Spleen (tissue), 11 donors: ENCODE measurements around the gene MYLK. TPM values are rescaled to one million over a fixed set of nuclear protein-coding genes. Genes with fewer than 3 reads are reported as not detected.
A peak's percentile ranks its signal among the peaks of the same experiment; 100 is the strongest.

Source experiments
- DNase-seq: peaks from one replicate; pipeline ENCODE4 v3.0.0-alpha.2; 2020
- H3K27ac ChIP-seq, 8 donors: fragments of 200-600 bp; sonication (generic) in 7 of 8; 1 replicate in 4 of 8; 2 replicates in 4 of 8; pipeline versions ENCODE4 v1.5.0 to v1.8.0; 2016 to 2021; ENCODE audit warnings: inconsistent platforms in 4 of 8, mild to moderate bottlenecking in 4 of 8, moderate library complexity in 1 of 8
- H3K27me3 ChIP-seq, 7 donors: fragments of 200-600 bp; sonication (generic) in 6 of 7; replicated peaks in 1 of 7; 1 replicate in 4 of 7; 2 replicates in 3 of 7; pipeline versions ENCODE4 v1.5.0 to v1.8.0; 2016 to 2021; ENCODE audit warnings: inconsistent platforms in 3 of 7, mild to moderate bottlenecking in 1 of 7
- H3K36me3 ChIP-seq, 6 donors: fragments of 200-600 bp; sonication (generic) in 5 of 6; 1 replicate in 4 of 6; 2 replicates in 2 of 6; pipeline versions ENCODE4 v1.5.0 to v1.8.0; 2016 to 2021; ENCODE audit warnings: inconsistent platforms in 2 of 6
- H3K4me1 ChIP-seq, 6 donors: fragments of 200-600 bp; sonication (generic) in 5 of 6; 1 replicate in 3 of 6; 2 replicates in 3 of 6; pipeline versions ENCODE4 v1.5.0 to v1.8.0; 2016 to 2021; ENCODE audit warnings: inconsistent platforms in 3 of 6
- H3K4me3 ChIP-seq, 8 donors: fragments of 200-600 bp; sonication (generic) in 7 of 8; 1 replicate in 4 of 8; 2 replicates in 4 of 8; pipeline versions ENCODE4 v1.5.0 to v1.8.0; 2016 to 2021; ENCODE audit warnings: inconsistent platforms in 4 of 8, mild to moderate bottlenecking in 4 of 8, moderate library complexity in 2 of 8
- H3K9me3 ChIP-seq, 8 donors: fragments of 200-600 bp; sonication (generic) in 7 of 8; 1 replicate in 4 of 8; 2 replicates in 4 of 8; pipeline versions ENCODE4 v1.5.0 to v1.8.0; 2016 to 2021; ENCODE audit warnings: inconsistent platforms in 4 of 8
- CTCF ChIP-seq, 11 experiments: fragments of 200-600 bp in 7 of 11; fragments of 450-650 bp in 4 of 11; sonication (generic) in 4 of 11; IDR thresholded peaks in 8 of 11; conservative IDR thresholded peaks in 3 of 11; 1 replicate in 7 of 11; 2 replicates in 4 of 11; pipeline versions ENCODE4 v1.4.0 to v1.8.0; 2016 to 2021; ENCODE audit warnings: antibody characterized with exemption in 11 of 11, inconsistent platforms in 4 of 11, mild to moderate bottlenecking in 1 of 11
- POLR2A ChIP-seq, 3 donors: fragments of 450-650 bp; IDR thresholded peaks; one replicate each; pipeline ENCODE4 v1.5.1; 2017; ENCODE audit warnings: antibody characterized with exemption in 3 of 3, mild to moderate bottlenecking in 1 of 3
- POLR2AphosphoS5 ChIP-seq, 3 donors: sonication (generic); formaldehyde crosslinking; IDR thresholded peaks; one replicate each; pipeline ENCODE4 v1.5.1; 2017; ENCODE audit warnings: antibody characterized with exemption in 3 of 3
- WGBS, 5 donors: extraction: QIAGEN DNeasy Blood & Tissue Kit in 3 of 5; methylation state at CpG; one replicate each; pipeline versions ENCODE4 v1.1.5 to v1.1.7; 2013 to 2018; 5-methylcytosine and 5-hydroxymethylcytosine counted together
- intact Hi-C: fragments of 100-400 bp; cut with DNase I; formaldehyde crosslinking; loops from one replicate; pipeline ENCODE4 v1.15.0; 2023; ENCODE audit warnings: low total_unique reads
- polyA plus RNA-seq, 3 donors: library from polyadenylated mRNA; stranded (reverse); fragments of 200-250 nt; gene quantifications; one replicate each; pipeline ENCODE4 v1.2.1, GENCODE V29; 2013
- total RNA-seq, 7 donors: library from RNA; depleted of rRNA in 3 of 7; stranded (reverse); fragments of >200 nt in 3 of 7; fragmentation: NEBNext Ultra II Directional in 4 of 7; extraction: Animal tissue kit (Norgen Biotek cat#: 25700) in 4 of 7; gene quantifications; one replicate each; pipeline versions ENCODE4 v1.1.0 to v1.2.1, GENCODE V29; 2016 to 2021
- donor health status: healthy with polysubstance abuse.
- donor health status: DM: no; HTN: no; CAD: no; lungs with moderate emphysema.
- donor health status: DM: no; HTN: no; CAD: no.
- donor health status: Bipolar disorder and iron deficiency.
- donor health status: healthy.
- donor health status: DM: no; HTN: no; CAD: no.
- donor health status: DM: yes; HTN: yes; CAD: no.

The MYLK gene
- total and polyA plus RNA-seq, 10 donors, result 11.1 to 343 (median 154) TPM

GRCh38 chr3:123693584-123694190 is 190.4 kb downstream of the MYLK start:
- Histone ChIP-seq H3K36me3 (peaks cover 0 to 28% (median 0%) of the 10 kb centered on the region in 6 donors), H3K27me3 (peaks cover 0 to 4% (median 0%) of the 10 kb centered on the region in 7 donors), H3K4me3 (no peak overlapping the region), H3K27ac (peak overlapping the region; percentile 42 to 80 (median 60)), H3K9me3 (no peaks in the 10 kb centered on the region), H3K4me1 (peaks cover 0 to 72% (median 25%) of the 10 kb centered on the region in 6 donors)
- WGBS, 5 donors, result 48 to 76% (median 58%) methylated on average over 2 of the region's 2 CpGs
- intact Hi-C loops, result no loop called here
- no peak for DNase-seq
- TF ChIP-seq POLR2A (IDR thresholded peaks at IDR 0.05), result no peak
- no peak for TF ChIP-seq CTCF (IDR thresholded peaks at IDR 0.05 in 8 of 11, conservative IDR thresholded peaks at IDR 0.05 in 3 of 11)
- TF ChIP-seq POLR2AphosphoS5 (IDR thresholded peaks at IDR 0.05), result no peak

GRCh38 chr3:123692671-123693070 is 191.5 kb downstream of the MYLK start:
- DNase-seq, result no peak
- peak overlapping the region in 7 of 8 donors; percentile 33 to 80 (median 62) for H3K27ac ChIP-seq
- TF ChIP-seq POLR2A (IDR thresholded peaks at IDR 0.05) (no peak), CTCF (IDR thresholded peaks at IDR 0.05 in 8 of 11, conservative IDR thresholded peaks at IDR 0.05 in 3 of 11) (no peak), POLR2AphosphoS5 (IDR thresholded peaks at IDR 0.05) (no peak)
- 82 to 93% (median 85%) methylated on average over 13 of the region's 13 CpGs for WGBS, 5 donors
- intact Hi-C loops, result no loop called here
- no peak overlapping the region for H3K4me3 ChIP-seq
- H3K9me3 ChIP-seq, result no peaks in the 10 kb centered on the region
- peaks cover 0 to 78% (median 26%) of the 10 kb centered on the region in 6 donors for H3K4me1 ChIP-seq
- peaks cover 0 to 28% (median 0%) of the 10 kb centered on the region in 6 donors for H3K36me3 ChIP-seq
- H3K27me3 ChIP-seq, result peaks cover 0 to 4% (median 0%) of the 10 kb centered on the region in 7 donors

GRCh38 chr3:123692041-123692440 is 192.1 kb downstream of the MYLK start:
- Histone ChIP-seq H3K36me3 (peaks cover 0 to 28% (median 0%) of the 10 kb centered on the region in 6 donors), H3K9me3 (no peaks in the 10 kb centered on the region), H3K4me3 (no peak overlapping the region), H3K4me1 (peaks cover 0 to 85% (median 29%) of the 10 kb centered on the region in 6 donors), H3K27me3 (peaks cover 0 to 4% (median 0%) of the 10 kb centered on the region in 7 donors), H3K27ac (peak overlapping the region in 7 of 8 donors; percentile 33 to 80 (median 62))
- no peak for DNase-seq
- WGBS, 5 donors, result 56 to 72% (median 58%) methylated on average over 9 of the region's 9 CpGs
- peak in 2 of 3 donors; percentile 8 to 42 for TF ChIP-seq POLR2AphosphoS5 (IDR thresholded peaks at IDR 0.05)
- TF ChIP-seq POLR2A (IDR thresholded peaks at IDR 0.05), result no peak
- intact Hi-C loops, result no loop called here

- WGBS, 5 donors, result 65 to 83% (median 82%) methylated on average over 3 of the region's 3 CpGs
- Histone ChIP-seq H3K27ac (peak overlapping the region in 4 of 8 donors; percentile 43 to 60 (median 56)), H3K4me3 (no peak overlapping the region), H3K4me1 (peaks cover 0 to 86% (median 31%) of the 10 kb centered on the region in 6 donors), H3K36me3 (peaks cover 0 to 28% (median 0%) of the 10 kb centered on the region in 6 donors), H3K27me3 (peaks cover 0 to 4% (median 0%) of the 10 kb centered on the region in 7 donors), H3K9me3 (no peaks in the 10 kb centered on the region)
- DNase-seq, result no peak
- TF ChIP-seq CTCF (IDR thresholded peaks at IDR 0.05 in 8 of 11, conservative IDR thresholded peaks at IDR 0.05 in 3 of 11) (no peak), POLR2AphosphoS5 (IDR thresholded peaks at IDR 0.05) (no peak), POLR2A (IDR thresholded peaks at IDR 0.05) (no peak)
- intact Hi-C loops, result no loop called here
Observed at GRCh38 chr3:123689831-123690230, 194.3 kb downstream of the MYLK start.
